ENCODE data around the gene GZF1.

The GZF1 gene

GRCh38 chr20:23419995-23420901 lies 58.3 kb downstream of the GZF1 start:
- Histone ChIP-seq H3K4me2 (ENCODE audit: low read depth, low read length, poor library complexity, severe bottlenecking) (peak overlapping the region; percentile 80), H3K79me2 (ENCODE audit: insufficient read depth, low read length) (peaks cover 51% of the 10 kb centered on the region), H2AFZ (ENCODE audit: low read depth, low read length, severe bottlenecking) (peak overlapping the region; percentile 68), H3K4me3 (ENCODE audit: insufficient read depth, low read length, poor library complexity, severe bottlenecking) (peak overlapping the region; percentile 91), H3K9ac (ENCODE audit: low read length) (peak overlapping the region; percentile 99), H3K9me2 (replicated peaks; ENCODE audit: insufficient read depth, low read length) (no peaks in the 10 kb centered on the region), H3K36me3 (ENCODE audit: low read length) (no peaks in the 10 kb centered on the region), H3K27ac (ENCODE audit: low read depth, low read length) (peak overlapping the region; percentile 44), H3K9me3 (ENCODE audit: insufficient read depth, low read length) (no peaks in the 10 kb centered on the region), H4K20me1 (ENCODE audit: low read depth, low read length) (no peaks in the 10 kb centered on the region; the same call in 1 of the 2 replicates), H3F3A (ENCODE audit: insufficient read depth) (peaks cover 5% of the 10 kb centered on the region; the same call in 1 of the 2 replicates), H3K27me3 (ENCODE audit: low read length) (no peaks in the 10 kb centered on the region)
- no peak for TF ChIP-seq EZH2phosphoT487 (conservative IDR thresholded peaks at IDR 0.05; ENCODE audit: low read length)
- TF ChIP-seq, protein P1, sequence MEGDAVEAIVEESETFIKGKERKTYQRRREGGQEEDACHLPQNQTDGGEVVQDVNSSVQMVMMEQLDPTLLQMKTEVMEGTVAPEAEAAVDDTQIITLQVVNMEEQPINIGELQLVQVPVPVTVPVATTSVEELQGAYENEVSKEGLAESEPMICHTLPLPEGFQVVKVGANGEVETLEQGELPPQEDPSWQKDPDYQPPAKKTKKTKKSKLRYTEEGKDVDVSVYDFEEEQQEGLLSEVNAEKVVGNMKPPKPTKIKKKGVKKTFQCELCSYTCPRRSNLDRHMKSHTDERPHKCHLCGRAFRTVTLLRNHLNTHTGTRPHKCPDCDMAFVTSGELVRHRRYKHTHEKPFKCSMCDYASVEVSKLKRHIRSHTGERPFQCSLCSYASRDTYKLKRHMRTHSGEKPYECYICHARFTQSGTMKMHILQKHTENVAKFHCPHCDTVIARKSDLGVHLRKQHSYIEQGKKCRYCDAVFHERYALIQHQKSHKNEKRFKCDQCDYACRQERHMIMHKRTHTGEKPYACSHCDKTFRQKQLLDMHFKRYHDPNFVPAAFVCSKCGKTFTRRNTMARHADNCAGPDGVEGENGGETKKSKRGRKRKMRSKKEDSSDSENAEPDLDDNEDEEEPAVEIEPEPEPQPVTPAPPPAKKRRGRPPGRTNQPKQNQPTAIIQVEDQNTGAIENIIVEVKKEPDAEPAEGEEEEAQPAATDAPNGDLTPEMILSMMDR (IDR thresholded peaks at IDR 0.05; ENCODE audit: insufficient read depth, low read length, poor library complexity, severe bottlenecking), result no peak

DNA sequence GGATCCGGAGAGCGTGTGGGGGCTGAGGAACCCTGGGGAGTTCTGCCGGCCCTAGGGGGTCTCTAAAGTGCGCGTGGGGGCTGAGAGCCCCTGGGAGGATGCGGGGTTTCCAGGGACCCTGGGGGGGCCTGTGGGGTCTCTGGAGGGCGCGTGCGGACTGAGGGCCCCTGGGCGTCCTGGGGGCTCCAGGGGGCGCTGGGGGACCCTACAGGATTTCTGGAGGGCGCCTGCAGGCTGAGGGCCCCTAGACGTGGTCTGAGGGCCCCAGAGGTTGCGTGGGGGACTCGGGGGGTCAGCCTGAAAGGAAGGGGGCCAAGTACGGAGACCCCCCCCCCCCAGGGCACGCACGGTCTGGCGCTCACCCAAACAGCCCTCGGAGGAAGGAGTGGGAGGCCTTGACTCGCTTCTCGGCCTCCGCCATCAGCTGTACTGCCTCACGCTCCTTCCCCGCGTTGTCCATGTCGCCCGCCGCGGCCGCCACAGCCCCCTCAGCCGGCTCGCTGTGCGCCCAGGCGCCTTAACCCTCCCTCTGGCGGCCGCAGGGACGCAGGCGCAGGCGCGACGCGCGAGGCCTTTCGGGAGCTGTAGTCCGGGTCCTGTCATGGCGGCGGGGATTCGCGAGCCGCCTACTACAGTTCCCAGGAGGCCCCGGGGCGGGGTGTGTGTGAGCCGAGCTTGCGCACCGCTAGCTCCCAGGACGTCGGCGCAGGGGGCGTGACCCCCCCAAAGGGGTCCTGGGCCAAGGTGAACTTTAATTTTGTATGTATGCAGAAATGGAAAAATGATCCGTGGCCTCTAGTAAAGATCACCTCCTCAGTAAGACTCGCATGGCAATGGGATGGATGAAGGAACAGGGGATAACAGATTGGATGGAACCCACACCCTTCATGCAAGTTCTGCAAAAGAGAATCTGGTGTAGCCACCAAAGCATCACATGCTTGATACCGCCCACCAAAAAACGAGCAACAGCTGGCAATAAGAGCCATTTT lies 59.3 kb downstream of the GZF1 start, which contains the start of gene NAPB:
NAPB (minus strand) TSS at position 546 of the 989 bp plus-strand sequence; CDS start at position 460, 86 bp downstream.
- TF ChIP-seq EZH2phosphoT487 (conservative IDR thresholded peaks at IDR 0.05; ENCODE audit: low read length), result no peak
- TF ChIP-seq, protein P1 (IDR thresholded peaks at IDR 0.05; ENCODE audit: insufficient read depth, low read length, poor library complexity, severe bottlenecking), result no peak
- Histone ChIP-seq H4K20me1 (ENCODE audit: low read depth, low read length) (no peaks in the 10 kb centered on the region), H3F3A (ENCODE audit: insufficient read depth) (peaks cover 5% of the 10 kb centered on the region; the same call in 1 of the 2 replicates), H3K9ac (ENCODE audit: low read length) (peak within 1 kb of the TSS; percentile 99), H3K9me2 (replicated peaks; ENCODE audit: insufficient read depth, low read length) (no peaks in the 10 kb centered on the region), H3K36me3 (ENCODE audit: low read length) (no peaks in the 10 kb centered on the region), H3K27me3 (ENCODE audit: low read length) (no peaks in the 10 kb centered on the region), H3K27ac (ENCODE audit: low read depth, low read length) (peak within 1 kb of the TSS; percentile 44), H2AFZ (ENCODE audit: low read depth, low read length, severe bottlenecking) (peak within 1 kb of the TSS; percentile 89), H3K4me2 (ENCODE audit: low read depth, low read length, poor library complexity, severe bottlenecking) (peak within 1 kb of the TSS; percentile 80), H3K79me2 (ENCODE audit: insufficient read depth, low read length) (peaks cover 42% of the 10 kb centered on the region), H3K9me3 (ENCODE audit: insufficient read depth, low read length) (no peaks in the 10 kb centered on the region), H3K4me3 (ENCODE audit: insufficient read depth, low read length, poor library complexity, severe bottlenecking) (peak within 1 kb of the TSS; percentile 91)
